G401.6 (cell line): ENCODE data around the gene GCN1.

Experiments
- FAIRE-seq: peaks from 2 replicates; lab custom pipeline; 2012; peaks lifted over from hg19 to GRCh38; lab: Jason Lieb, UNC

Gene GCN1

GRCh38 chr12:120115692-120116440 is 78.6 kb downstream of the GCN1 start:
- FAIRE-seq: no peak

- no peak for FAIRE-seq
Observed at GRCh38 chr12:120115066-120115465, 79.4 kb downstream of the GCN1 start.

- FAIRE-seq: no peak
Observed at GRCh38 chr12:120110550-120111501, 83.7 kb downstream of the GCN1 start.

- FAIRE-seq: no peak
Observed at GRCh38 chr12:120109570-120110267, 84.8 kb downstream of the GCN1 start.

GRCh38 chr12:120106151-120106550 is 88.4 kb downstream of the GCN1 start:
- no peak for FAIRE-seq

- no peak for FAIRE-seq
Observed at GRCh38 chr12:120103371-120103770, 91.1 kb downstream of the GCN1 start.

GRCh38 chr12:120103044-120103338 is 91.5 kb downstream of the GCN1 start:
- FAIRE-seq: no peak

- no peak for FAIRE-seq
Observed at GRCh38 chr12:120102189-120103043, 92.1 kb downstream of the GCN1 start.

- FAIRE-seq: no peak
Observed at GRCh38 chr12:120101617-120102016, 92.9 kb downstream of the GCN1 start.

- FAIRE-seq: no peak
Observed at GRCh38 chr12:120101182-120101581, 93.3 kb downstream of the GCN1 start.

GRCh38 chr12:120100630-120101029 is 93.9 kb downstream of the GCN1 start:
- no peak for FAIRE-seq

- FAIRE-seq: no peak
Observed at GRCh38 chr12:120099738-120100137, 94.8 kb downstream of the GCN1 start.

- FAIRE-seq: no peak
Observed at GRCh38 chr12:120098756-120099470, 95.6 kb downstream of the GCN1 start.

- FAIRE-seq: no peak
Observed at GRCh38 chr12:120096671-120097202, 97.8 kb downstream of the GCN1 start.

- FAIRE-seq: no peak
Observed at GRCh38 chr12:120095736-120096135, 98.8 kb downstream of the GCN1 start.

- no peak for FAIRE-seq
Observed at GRCh38 chr12:120095331-120095730, 99.2 kb downstream of the GCN1 start.

- FAIRE-seq: no peak
Observed at GRCh38 chr12:120094485-120094884, 100.0 kb downstream of the GCN1 start.

- no peak for FAIRE-seq
Observed at GRCh38 chr12:120093592-120094355, 100.7 kb downstream of the GCN1 start.

GRCh38 chr12:120093336-120093591 is 101.3 kb downstream of the GCN1 start:
- FAIRE-seq: no peak

GRCh38 chr12:120092551-120093335 is 101.8 kb downstream of the GCN1 start:
- no peak for FAIRE-seq
